Measurements from ENCODE around the gene RUNX2. TPM values are rescaled to one million over a fixed set of nuclear protein-coding genes. Genes with fewer than 3 reads are reported as not detected.

RUNX2 gene
- total RNA-seq, 2 experiments from 2014 or later: 0.27 to 0.44 TPM

DNA sequence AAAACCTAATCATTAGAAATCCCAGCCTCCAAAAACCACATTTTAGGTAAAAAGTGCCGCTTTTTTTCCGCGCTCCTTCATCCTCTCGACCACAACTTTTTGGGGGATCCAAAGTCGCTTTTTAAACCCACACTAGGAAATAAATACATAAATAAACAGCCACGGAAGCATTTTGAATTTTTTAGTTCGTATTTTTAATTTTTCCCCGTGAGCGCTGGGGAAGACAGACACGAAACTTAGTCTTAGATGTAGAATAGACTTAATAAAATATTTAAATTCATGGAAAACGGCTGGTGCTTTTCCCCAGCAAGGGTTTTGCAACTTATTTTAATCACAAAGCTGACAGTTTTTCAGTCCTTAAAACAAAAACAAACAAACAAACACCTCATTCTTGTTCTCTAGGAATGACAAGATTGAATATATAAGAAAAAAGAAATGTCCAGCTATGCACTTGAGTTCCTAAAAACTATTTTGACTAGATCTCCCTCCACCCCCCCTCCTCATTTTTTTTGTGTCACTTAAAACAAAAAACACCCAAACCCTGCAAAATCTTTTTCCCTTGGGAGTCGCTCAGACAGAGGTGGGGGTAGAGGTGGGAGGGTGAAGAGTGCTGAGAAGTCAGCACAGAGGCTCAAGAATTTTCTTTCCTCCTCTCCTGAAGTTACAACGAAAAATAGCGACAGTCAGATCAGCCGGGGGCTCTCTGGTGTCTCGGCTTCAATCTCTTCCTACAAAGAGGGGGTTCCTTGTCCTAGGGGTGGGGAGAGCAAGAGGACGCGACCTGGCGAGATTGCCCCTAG lies 93.0 kb downstream of the RUNX2 start:
- ChIA-PET CTCF (ENCODE audit: unreplicated experiment) (no interaction called here), POLR2A (no interaction called here)
- no TSS peak for BruUV-seq (replicated peaks)
- no peaks in the 10 kb centered on the region for H3K36me3 ChIP-seq (ENCODE audit: insufficient read depth, low read length)
- no peaks in the 10 kb centered on the region for H3K9me2 ChIP-seq (ENCODE audit: insufficient read depth, low read length)
- no peak overlapping the region for H3K27ac ChIP-seq (ENCODE audit: low read depth, low read length, poor library complexity, severe bottlenecking)
- no peaks in the 10 kb centered on the region for H3K79me2 ChIP-seq (ENCODE audit: insufficient read depth, low read depth, low read length)
- H3K9me3 ChIP-seq (ENCODE audit: low read length): no peaks in the 10 kb centered on the region
- no peaks in the 10 kb centered on the region for H4K20me1 ChIP-seq (ENCODE audit: insufficient read depth, low read length)
- peaks cover 28% of the 10 kb centered on the region for H3K4me1 ChIP-seq (ENCODE audit: insufficient read depth, low read length, poor library complexity, severe bottlenecking)
- intact Hi-C loops (cut with micrococcal nuclease; ENCODE audit: unreplicated experiment): loop anchor here (5.0 to 10.0 kb wide), 3 partner anchors 44 to 504 kb away; partner anchors contain the start of gene SUPT3H
- no peak for DNase-seq (ENCODE audit: low spot score)
- peak overlapping the region; percentile 70 for H3K4me2 ChIP-seq (ENCODE audit: low read length)
- H2AFZ ChIP-seq (ENCODE audit: low read length): no peak overlapping the region
- H3K4me3 ChIP-seq (ENCODE audit: low read depth, low read length, poor library complexity, severe bottlenecking): no peak overlapping the region
- TF ChIP-seq, protein P1, sequence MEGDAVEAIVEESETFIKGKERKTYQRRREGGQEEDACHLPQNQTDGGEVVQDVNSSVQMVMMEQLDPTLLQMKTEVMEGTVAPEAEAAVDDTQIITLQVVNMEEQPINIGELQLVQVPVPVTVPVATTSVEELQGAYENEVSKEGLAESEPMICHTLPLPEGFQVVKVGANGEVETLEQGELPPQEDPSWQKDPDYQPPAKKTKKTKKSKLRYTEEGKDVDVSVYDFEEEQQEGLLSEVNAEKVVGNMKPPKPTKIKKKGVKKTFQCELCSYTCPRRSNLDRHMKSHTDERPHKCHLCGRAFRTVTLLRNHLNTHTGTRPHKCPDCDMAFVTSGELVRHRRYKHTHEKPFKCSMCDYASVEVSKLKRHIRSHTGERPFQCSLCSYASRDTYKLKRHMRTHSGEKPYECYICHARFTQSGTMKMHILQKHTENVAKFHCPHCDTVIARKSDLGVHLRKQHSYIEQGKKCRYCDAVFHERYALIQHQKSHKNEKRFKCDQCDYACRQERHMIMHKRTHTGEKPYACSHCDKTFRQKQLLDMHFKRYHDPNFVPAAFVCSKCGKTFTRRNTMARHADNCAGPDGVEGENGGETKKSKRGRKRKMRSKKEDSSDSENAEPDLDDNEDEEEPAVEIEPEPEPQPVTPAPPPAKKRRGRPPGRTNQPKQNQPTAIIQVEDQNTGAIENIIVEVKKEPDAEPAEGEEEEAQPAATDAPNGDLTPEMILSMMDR (conservative IDR thresholded peaks at IDR 0.05; ENCODE audit: low read length): no peak
- peak; percentile 62 for TF ChIP-seq EZH2phosphoT487 (IDR thresholded peaks at IDR 0.05; ENCODE audit: borderline replicate concordance, low read depth, low read length)

DNA sequence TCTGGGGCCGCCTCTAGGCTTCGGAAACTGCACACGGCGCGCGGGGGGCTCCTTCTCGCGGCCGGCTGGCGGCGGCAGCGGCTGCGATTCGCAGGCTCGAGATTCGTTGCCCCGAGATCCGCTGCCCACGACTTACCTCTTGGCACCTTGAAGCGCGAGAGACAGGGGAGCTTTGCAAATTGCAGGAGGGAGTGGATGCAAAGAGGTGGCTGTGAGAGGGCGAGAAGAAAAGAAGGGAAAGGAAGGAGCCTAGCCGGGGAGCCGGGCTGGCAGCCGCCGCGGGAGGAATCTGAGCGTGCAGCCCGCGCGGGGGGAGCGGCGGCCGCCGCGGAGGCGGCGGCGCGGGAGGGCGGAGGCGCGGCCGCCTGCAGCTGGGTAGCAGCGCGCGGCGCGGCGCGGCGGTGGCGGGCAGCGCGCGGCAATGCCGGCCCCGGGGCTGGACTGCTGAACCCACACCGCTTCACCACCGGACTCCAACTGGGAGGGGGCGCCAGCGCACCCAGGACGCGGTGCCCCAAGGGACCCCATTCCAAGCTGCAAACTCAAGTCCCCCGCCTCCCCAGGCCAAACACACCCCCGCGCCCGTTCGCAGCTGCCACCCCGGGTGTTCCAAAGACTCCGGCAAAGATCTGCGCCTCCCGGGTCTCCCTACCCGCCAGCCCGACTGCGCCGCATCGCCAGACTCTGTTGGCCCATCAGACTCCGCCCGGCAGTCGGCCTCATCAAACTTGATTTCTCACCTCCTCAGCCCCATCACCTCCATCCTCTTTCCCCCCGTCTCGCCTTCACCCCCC lies 93.8 kb downstream of the RUNX2 start:
- no peaks in the 10 kb centered on the region for H3K9me2 ChIP-seq (ENCODE audit: insufficient read depth, low read length)
- H3K79me2 ChIP-seq (ENCODE audit: insufficient read depth, low read depth, low read length): no peaks in the 10 kb centered on the region
- no peaks in the 10 kb centered on the region for H3K9me3 ChIP-seq (ENCODE audit: low read length)
- no peak overlapping the region for H2AFZ ChIP-seq (ENCODE audit: low read length)
- POLR2A ChIA-PET: no interaction called here
- no peaks in the 10 kb centered on the region for H4K20me1 ChIP-seq (ENCODE audit: insufficient read depth, low read length)
- H3K36me3 ChIP-seq (ENCODE audit: insufficient read depth, low read length): no peaks in the 10 kb centered on the region
- DNase-seq (ENCODE audit: low spot score): peak; percentile 20
- TF ChIP-seq, protein P1 (conservative IDR thresholded peaks at IDR 0.05; ENCODE audit: low read length): 0 out of 2 replicates have a peak, but pooled peaks have one; percentile 16
- peak; percentile 86; the same call in 1 of the 2 replicates for TF ChIP-seq EZH2phosphoT487 (IDR thresholded peaks at IDR 0.05; ENCODE audit: borderline replicate concordance, low read depth, low read length)
- peaks cover 34% of the 10 kb centered on the region for H3K4me1 ChIP-seq (ENCODE audit: insufficient read depth, low read length, poor library complexity, severe bottlenecking)
- H3K4me3 ChIP-seq (ENCODE audit: low read depth, low read length, poor library complexity, severe bottlenecking): peak overlapping the region; percentile 52
- H3K4me2 ChIP-seq (ENCODE audit: low read length): peak overlapping the region; percentile 70
- no peak overlapping the region for H3K27ac ChIP-seq (ENCODE audit: low read depth, low read length, poor library complexity, severe bottlenecking)
- CTCF ChIA-PET (ENCODE audit: unreplicated experiment): no interaction called here
- intact Hi-C loops (cut with micrococcal nuclease; ENCODE audit: unreplicated experiment): loop anchor here (5.0 to 10.0 kb wide), 3 partner anchors 45 to 503 kb away; partner anchors contain the start of gene SUPT3H
- no TSS peak for BruUV-seq (replicated peaks)

Measured in OCI-LY7 (cell line).